B cell (primary cell): Measurements from ENCODE around the gene POGLUT3. TPM values are rescaled to one million over a fixed set of nuclear protein-coding genes. Genes with fewer than 3 reads are reported as not detected.
A peak's percentile ranks its signal among the peaks of the same experiment; 100 is the strongest.

Experiments used
- ATAC-seq: fragments of 200-7000 bp; cut with Tn5 transposase; one replicate; pipeline ENCODE4 v1.10.0; 2021; ENCODE audit warnings: low read depth, mild to moderate bottlenecking, moderate number of reproducible peaks, moderate library complexity
- CTCF ChIA-PET: fragments of 350-600 bp; sonication (Branson Sonifier 250); formaldehyde crosslinking; loops from one replicate; lab custom pipeline; 2021; ENCODE audit warnings: antibody characterized with exemption, inconsistent platforms; lab: Charles Lee
- POLR2A ChIA-PET: fragments of 350-600 bp; sonication (Branson Sonifier 250); formaldehyde crosslinking; loops from one replicate; lab custom pipeline; 2021; ENCODE audit warnings: antibody characterized with exemption; lab: Charles Lee
- DNase-seq: peaks from one replicate; pipeline ENCODE4 v3.0.0; 2013
- H2AFZ ChIP-seq: 2 replicates; pipeline ENCODE4 v1.6.1; 2012; ENCODE audit warnings: mild to moderate bottlenecking, low read depth, low read length; ENCODE audit not compliant: insufficient read depth, poor library complexity, severe bottlenecking
- H3K27ac ChIP-seq, 2 donors: 1 replicate in 1 of 2; 2 replicates in 1 of 2; pipeline ENCODE4 v1.5.1; 2012 to 2013; ENCODE audit warnings: low read length in 2 of 2, mild to moderate bottlenecking in 2 of 2, moderate library complexity in 1 of 2
- H3K27me3 ChIP-seq, 4 experiments: fragments of 200-600 bp in 1 of 4; sonication (generic) in 1 of 4; replicated peaks in 1 of 4; 1 replicate in 2 of 4; 2 replicates in 2 of 4; pipeline versions ENCODE4 v1.6.1 to v1.7.0; 2013 to 2016; ENCODE audit warnings: low read length in 3 of 4, mild to moderate bottlenecking in 2 of 4, mixed read lengths in 1 of 4, moderate library complexity in 1 of 4; ENCODE audit not compliant: insufficient read depth in 4 of 4, control insufficient read depth in 3 of 4; ENCODE audit errors: control extremely low read depth in 1 of 4
- H3K36me3 ChIP-seq, 2 experiments: replicated peaks in 1 of 2; 1 replicate in 1 of 2; 2 replicates in 1 of 2; pipeline versions ENCODE4 v1.6.1 to v1.7.1; 2013; ENCODE audit warnings: low read length in 1 of 2; ENCODE audit not compliant: insufficient read depth in 2 of 2, control insufficient read depth in 1 of 2; ENCODE audit errors: control extremely low read depth in 1 of 2, extremely low read depth in 1 of 2
- H3K4me1 ChIP-seq, 2 donors: fragments of 200-600 bp in 1 of 2; sonication (generic) in 1 of 2; 1 replicate in 1 of 2; 2 replicates in 1 of 2; pipeline versions ENCODE4 v1.5.1 to v1.6.1; 2013 to 2017; ENCODE audit warnings: low read length in 2 of 2; ENCODE audit not compliant: control insufficient read depth in 2 of 2, insufficient read depth in 2 of 2
- H3K4me2 ChIP-seq: replicated peaks from 2 replicates; pipeline ENCODE3; 2012; ENCODE audit warnings: mild to moderate bottlenecking, low read depth, low read length; ENCODE audit not compliant: poor library complexity, severe bottlenecking
- H3K4me3 ChIP-seq, 5 experiments: fragments of 200-600 bp in 1 of 5; sonication (generic) in 1 of 5; 1 replicate in 3 of 5; 2 replicates in 2 of 5; pipeline versions ENCODE4 v1.5.1 to v1.7.0; 2011 to 2016; ENCODE audit warnings: low read length in 4 of 5, mild to moderate bottlenecking in 4 of 5, low read depth in 2 of 5, control low read depth in 1 of 5, moderate library complexity in 1 of 5; ENCODE audit not compliant: insufficient read depth in 1 of 5; ENCODE audit errors: control extremely low read depth in 1 of 5, extremely low read depth in 1 of 5
- H3K79me2 ChIP-seq: fragments of 200-600 bp; sonication (generic); one replicate; pipeline ENCODE4 v1.6.0; 2016; ENCODE audit warnings: low read length; ENCODE audit not compliant: control insufficient read depth, insufficient read depth
- H3K9ac ChIP-seq: fragments of 200-600 bp; sonication (generic); 2 replicates; pipeline ENCODE4 v1.6.1; 2017; ENCODE audit warnings: mild to moderate bottlenecking, low read length, moderate library complexity
- H3K9me3 ChIP-seq, 3 donors: one replicate each; pipeline versions ENCODE4 v1.6.1 to v1.7.1; 2013; ENCODE audit warnings: low read length in 2 of 3; ENCODE audit not compliant: control insufficient read depth in 2 of 3, insufficient read depth in 1 of 3; ENCODE audit errors: control extremely low read depth in 1 of 3
- H4K20me1 ChIP-seq: 2 replicates; pipeline ENCODE4 v1.6.0; 2012; ENCODE audit warnings: mild to moderate bottlenecking, low read length; ENCODE audit not compliant: insufficient read depth, control insufficient read depth, poor library complexity, severe bottlenecking
- H3K27ac Mint-ChIP-seq: one replicate; pipeline ENCODE4 v1.8.0; 2021; ENCODE audit warnings: mixed read lengths
- H3K27me3 Mint-ChIP-seq: one replicate; pipeline ENCODE4 v1.8.0; 2021; ENCODE audit warnings: mixed read lengths
- H3K4me1 Mint-ChIP-seq: one replicate; pipeline ENCODE4 v1.8.0; 2021; ENCODE audit warnings: mixed read lengths
- H3K4me3 Mint-ChIP-seq: one replicate; pipeline ENCODE4 v1.8.0; 2021; ENCODE audit warnings: mixed read lengths
- H3K9me3 Mint-ChIP-seq: one replicate; pipeline ENCODE4 v1.8.0; 2022; ENCODE audit warnings: mixed read lengths; ENCODE audit not compliant: insufficient read depth
- CTCF ChIP-seq: fragments of 200-600 bp; IDR thresholded peaks from one replicate; pipeline ENCODE4 v1.8.0; 2022; ENCODE audit warnings: antibody characterized with exemption, mild to moderate bottlenecking
- EZH2 ChIP-seq: IDR thresholded peaks from 2 replicates; pipeline ENCODE4 v1.6.1; 2012; ENCODE audit warnings: borderline replicate concordance, low read depth, mild to moderate bottlenecking, moderate library complexity, low read length; ENCODE audit not compliant: insufficient read depth, poor library complexity, severe bottlenecking
- WGBS: methylation state at CpG from one replicate; pipeline ENCODE4 v1.1.5; 2013; ENCODE audit warnings: missing lambda C conversion rate; ENCODE audit not compliant: insufficient coverage; 5-methylcytosine and 5-hydroxymethylcytosine counted together
- intact Hi-C: fragments of 100-400 bp; cut with micrococcal nuclease; formaldehyde crosslinking; loops from one replicate; pipeline ENCODE4 v1.10.0; 2022
- polyA plus RNA-seq: library from polyadenylated mRNA; depleted of rRNA; stranded (reverse); fragments of >200 nt; gene quantifications from 2 replicates; pipeline ENCODE4 v1.2.3, GENCODE V29; 2012
- total RNA-seq, 2 donors: library from RNA; stranded (reverse); fragments of 120-200 nt in 1 of 2; gene quantifications; 1 replicate in 1 of 2; 2 replicates in 1 of 2; pipeline versions ENCODE4 v1.2.3 to v1.2.4, GENCODE V29; 2013 to 2022

POGLUT3 gene
- total and polyA plus RNA-seq, 2 donors (not counting 1 experiment from before 2014, with no cell fraction given), result 1.8 to 3.4 TPM

- ChIA-PET POLR2A (no interaction called here), CTCF (no interaction called here)
- WGBS, result 92% methylated on average over 4 of the region's 7 CpGs
- intact Hi-C loops, result loop anchor here (2.0 to 10.0 kb wide), 2 partner anchors 128 to 458 kb away; partner anchors contain the start of genes CUL5 and EXPH5
- H3K4me1 ChIP-seq, result peaks cover 0 to 11% of the 10 kb centered on the region in 2 donors
- H3K9ac ChIP-seq, result peak overlapping the region; percentile 88
- H3K27ac Mint-ChIP-seq, result peak overlapping the region; percentile 99
- no peaks in the 10 kb centered on the region for H3K27me3 ChIP-seq
- peak overlapping the region; percentile 98 for H3K4me3 Mint-ChIP-seq
- H2AFZ ChIP-seq, result peak overlapping the region; percentile 79
- H4K20me1 ChIP-seq, result no peaks in the 10 kb centered on the region
- no peak for ATAC-seq
- no peaks in the 10 kb centered on the region for H3K9me3 ChIP-seq
- H3K4me1 Mint-ChIP-seq, result peaks cover 16% of the 10 kb centered on the region
- H3K4me3 ChIP-seq, result peak overlapping the region; percentile 79 to 96 (median 87)
- no peaks in the 10 kb centered on the region for H3K36me3 ChIP-seq
- no peaks in the 10 kb centered on the region for H3K27me3 Mint-ChIP-seq
- no peak for DNase-seq
- H3K4me2 ChIP-seq, result peak overlapping the region; percentile 81
- H3K79me2 ChIP-seq, result no peaks in the 10 kb centered on the region
- TF ChIP-seq CTCF (no peak), EZH2 (no peak)
- H3K9me3 Mint-ChIP-seq, result no peaks in the 10 kb centered on the region
- peak overlapping the region; percentile 97 to 98 for H3K27ac ChIP-seq
These were observed 31.8 kb downstream of the POGLUT3 start for GRCh38 chr11:108466405-108466804.

- H3K4me2 ChIP-seq, result no peak overlapping the region
- intact Hi-C loops, result no loop called here
- no peak overlapping the region for H3K9ac ChIP-seq
- WGBS, result no CpG with 5 or more reads among the region's 2 CpGs
- H3K9me3 ChIP-seq, result peaks cover 0 to 2% (median 0%) of the 10 kb centered on the region in 3 donors
- H3K36me3 ChIP-seq, result no peaks in the 10 kb centered on the region
- ChIA-PET POLR2A (no interaction called here), CTCF (no interaction called here)
- Mint-ChIP-seq H3K27ac (no peak overlapping the region), H3K9me3 (peaks cover 5% of the 10 kb centered on the region), H3K4me1 (no peaks in the 10 kb centered on the region), H3K27me3 (no peaks in the 10 kb centered on the region), H3K4me3 (no peak overlapping the region)
- no peak for ATAC-seq
- H3K27ac ChIP-seq, result no peak overlapping the region
- H3K4me3 ChIP-seq, result no peak overlapping the region
- no peaks in the 10 kb centered on the region for H3K4me1 ChIP-seq
- H4K20me1 ChIP-seq, result no peaks in the 10 kb centered on the region
- no peaks in the 10 kb centered on the region for H3K79me2 ChIP-seq
- no peak overlapping the region for H2AFZ ChIP-seq
- DNase-seq, result no peak
- no peaks in the 10 kb centered on the region for H3K27me3 ChIP-seq
- TF ChIP-seq CTCF, result no peak
- TF ChIP-seq EZH2, result no peak
These were observed 44.9 kb downstream of the POGLUT3 start for GRCh38 chr11:108453207-108453835.
